DMS53 treated with DMSO at 0.1 percent for 48 hours (cell line): ENCODE results near the gene GASK1B.

Source experiments
- DNase-seq: peaks from one replicate; lab custom pipeline; 2025; ENCODE audit not compliant: unreplicated experiment; lab: John Stamatoyannopoulos, UW

The GASK1B gene

DNA sequence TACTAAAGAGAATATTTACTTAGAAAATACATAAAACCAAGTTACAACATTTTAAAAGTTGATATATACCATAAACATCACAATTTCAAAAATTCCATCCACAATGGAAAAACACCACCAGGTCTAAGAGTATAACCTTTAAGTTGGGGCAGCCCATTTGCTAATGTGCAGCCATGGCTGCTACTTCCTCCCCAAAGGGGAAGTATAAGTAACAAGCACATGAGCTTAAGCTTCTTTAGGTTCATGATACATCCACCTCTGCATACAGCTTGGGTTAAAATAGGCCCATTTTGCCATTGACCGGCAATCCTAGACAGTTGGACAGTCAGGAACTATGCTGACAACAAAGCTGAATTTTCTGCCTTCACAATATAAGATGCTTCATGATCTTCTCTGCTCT is 16.6 kb upstream of the GASK1B start:
- no peak for DNase-seq

DNA sequence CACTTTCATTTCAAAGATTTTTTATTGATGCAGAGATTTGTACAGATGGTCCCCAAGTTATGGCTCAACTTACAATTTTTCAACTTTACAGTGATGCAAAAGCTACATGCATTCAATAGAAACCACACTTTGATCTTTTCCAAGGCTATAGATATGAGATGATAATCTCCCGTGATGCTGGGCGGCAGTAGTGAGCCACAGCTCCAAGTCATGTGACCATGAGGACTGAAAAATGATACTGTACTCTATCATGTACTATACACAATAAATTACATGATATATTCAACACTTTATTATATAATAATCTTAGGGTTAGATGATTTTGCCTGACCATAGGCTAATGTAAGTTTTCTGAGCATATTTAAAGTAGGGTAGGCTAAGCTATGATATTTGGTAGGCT is 14.0 kb upstream of the GASK1B start:
- DNase-seq, result no peak

- no peak for DNase-seq
Measured at GRCh38 chr4:158182736-158183135, 9.9 kb upstream of the GASK1B start.

DNA sequence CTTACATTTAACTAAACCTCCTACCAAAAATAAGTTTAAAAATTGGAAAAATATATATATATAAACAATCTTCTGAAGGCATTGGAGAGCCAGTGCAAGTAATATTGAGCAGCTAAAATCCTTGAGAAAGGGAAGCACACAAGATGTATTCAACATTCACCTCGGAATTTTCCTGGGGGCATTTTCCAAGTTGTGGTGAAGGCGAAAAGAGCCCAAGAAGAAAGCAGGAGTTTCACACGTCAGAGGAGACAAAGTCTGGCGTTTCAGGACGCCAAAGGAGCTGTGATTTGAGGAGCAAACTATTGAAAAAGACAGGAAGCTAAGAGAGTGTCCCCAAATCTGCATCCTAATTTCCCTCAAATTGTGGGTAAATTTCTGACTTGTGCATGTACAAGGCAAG is 9.1 kb upstream of the GASK1B start:
- no peak for DNase-seq

DNA sequence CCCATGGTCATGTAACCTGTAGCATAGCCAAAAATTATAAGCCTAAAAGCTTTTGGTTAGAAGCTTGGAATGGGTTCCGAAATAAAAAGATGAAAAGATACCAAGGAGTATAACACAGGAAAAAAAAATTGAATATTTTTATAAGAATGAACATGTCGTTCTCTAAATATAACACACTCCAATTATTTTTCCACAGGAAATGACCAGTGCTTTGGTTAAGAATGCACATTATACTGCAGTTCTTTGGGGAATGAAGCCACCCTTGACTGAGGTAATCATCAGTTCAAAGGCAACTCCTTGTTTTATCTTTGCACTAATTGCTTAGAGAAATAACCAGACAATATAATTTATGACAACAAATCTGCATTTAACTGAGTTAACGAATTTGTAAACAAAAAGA is 6.6 kb upstream of the GASK1B start:
- DNase-seq, result no peak

DNA sequence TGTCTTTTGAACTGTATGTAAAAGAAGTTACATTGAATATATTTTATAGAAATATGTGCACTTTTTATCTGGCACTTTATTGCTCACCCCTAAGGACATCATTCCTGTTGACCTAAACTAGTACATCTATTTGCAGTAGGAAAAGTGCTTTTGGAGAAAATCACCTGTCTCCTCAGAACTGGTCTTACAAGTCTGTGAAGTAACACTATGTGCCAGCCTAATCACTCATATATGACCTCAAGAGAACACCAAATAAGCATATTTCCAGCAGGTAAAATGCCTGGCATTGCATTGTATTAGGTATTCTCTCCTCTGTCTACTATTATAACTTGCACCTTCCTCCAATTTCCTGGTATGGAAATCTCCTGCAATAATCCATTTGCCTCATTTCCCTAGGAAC is 4.0 kb upstream of the GASK1B start:
- no peak for DNase-seq

GRCh38 chr4:158176108-158176507 is 3.3 kb upstream of the GASK1B start:
- no peak for DNase-seq

- DNase-seq, result peak; percentile 54
Measured at GRCh38 chr4:158170691-158171561, 1.9 kb downstream of the GASK1B start.

DNA sequence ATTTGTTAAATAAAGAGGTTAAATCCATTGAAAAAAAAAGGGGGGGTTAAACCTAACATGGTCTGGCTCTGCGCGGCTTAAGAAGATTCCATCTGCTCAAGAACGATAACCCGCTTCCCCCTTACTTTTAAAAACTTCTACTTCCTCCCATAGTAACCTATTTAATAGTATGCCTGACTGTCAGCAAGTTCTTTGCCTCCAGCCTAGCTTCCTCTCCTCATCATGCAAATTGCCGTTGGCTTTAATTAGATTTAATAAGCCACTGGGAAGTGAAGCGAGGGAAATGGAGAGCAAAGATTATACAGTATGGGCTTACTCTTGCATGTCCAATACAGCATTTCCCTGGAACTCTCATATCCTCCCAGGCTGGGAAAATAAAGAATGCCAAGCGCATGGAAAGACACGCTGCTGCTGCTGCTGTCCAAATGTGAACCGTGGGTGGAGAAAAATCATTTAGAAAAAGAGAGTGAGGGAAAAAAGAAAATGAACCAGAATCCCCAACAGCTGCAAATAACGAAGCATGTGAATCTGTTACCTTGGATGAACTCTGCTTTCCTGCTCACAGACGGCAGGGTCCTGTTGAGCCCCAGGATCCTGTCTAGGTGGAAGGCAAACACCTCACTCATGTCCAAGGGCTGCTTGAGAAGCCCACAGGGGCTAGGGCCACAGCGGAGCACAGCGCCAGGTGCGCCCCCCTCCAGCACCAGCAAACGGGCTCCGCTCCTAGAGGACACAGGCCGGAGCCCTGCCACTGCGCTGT is 2.7 kb downstream of the GASK1B start:
- peak; percentile 25 for DNase-seq

GRCh38 chr4:158169506-158169905 is 3.3 kb downstream of the GASK1B start:
- DNase-seq, result no peak

- DNase-seq, result no peak
Measured at GRCh38 chr4:158168606-158169005, 4.2 kb downstream of the GASK1B start.

DNA sequence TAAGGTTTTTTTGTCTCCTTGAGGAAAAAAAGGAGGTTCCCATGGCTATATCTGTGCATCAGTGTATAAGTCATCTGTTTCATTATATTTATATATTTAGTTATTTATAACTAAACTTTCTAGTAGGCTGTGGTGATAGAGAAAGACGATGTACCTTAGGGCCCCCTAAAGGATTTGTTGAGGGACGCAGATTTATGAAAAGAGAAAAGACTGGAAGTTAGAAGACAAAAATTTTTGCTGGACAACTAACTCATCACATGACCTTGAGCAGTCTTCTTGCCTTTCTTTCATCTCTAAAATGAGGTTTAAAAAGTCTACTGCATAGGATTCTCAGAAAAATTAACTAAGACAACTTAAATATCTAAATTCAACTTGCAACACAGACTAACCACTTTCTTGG is 6.1 kb downstream of the GASK1B start:
- no peak for DNase-seq

DNA sequence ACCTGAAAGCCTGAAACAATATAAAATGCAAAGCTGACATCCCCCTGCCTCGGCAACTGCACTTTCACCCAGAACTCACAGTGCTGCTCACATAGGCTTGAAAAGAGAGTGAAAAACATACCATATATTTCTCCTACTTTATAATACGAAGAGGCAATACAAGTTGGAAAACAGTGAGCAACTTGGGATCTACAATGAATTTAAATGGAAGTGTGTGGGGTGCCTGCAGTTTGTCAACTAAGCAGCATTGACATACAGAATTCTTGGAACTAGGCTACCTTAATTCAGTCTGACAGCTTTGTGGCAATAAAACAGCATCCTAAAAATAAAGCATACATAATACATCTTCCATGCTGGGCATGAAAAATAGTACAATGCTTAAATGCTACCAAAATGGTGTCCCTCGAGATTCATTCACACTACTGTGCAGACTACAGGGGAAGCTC is 8.0 kb downstream of the GASK1B start:
- no peak for DNase-seq

- no peak for DNase-seq
Measured at GRCh38 chr4:158163941-158164767, 8.7 kb downstream of the GASK1B start.

GRCh38 chr4:158162631-158163030 is 10.2 kb downstream of the GASK1B start:
- DNase-seq, result no peak

DNA sequence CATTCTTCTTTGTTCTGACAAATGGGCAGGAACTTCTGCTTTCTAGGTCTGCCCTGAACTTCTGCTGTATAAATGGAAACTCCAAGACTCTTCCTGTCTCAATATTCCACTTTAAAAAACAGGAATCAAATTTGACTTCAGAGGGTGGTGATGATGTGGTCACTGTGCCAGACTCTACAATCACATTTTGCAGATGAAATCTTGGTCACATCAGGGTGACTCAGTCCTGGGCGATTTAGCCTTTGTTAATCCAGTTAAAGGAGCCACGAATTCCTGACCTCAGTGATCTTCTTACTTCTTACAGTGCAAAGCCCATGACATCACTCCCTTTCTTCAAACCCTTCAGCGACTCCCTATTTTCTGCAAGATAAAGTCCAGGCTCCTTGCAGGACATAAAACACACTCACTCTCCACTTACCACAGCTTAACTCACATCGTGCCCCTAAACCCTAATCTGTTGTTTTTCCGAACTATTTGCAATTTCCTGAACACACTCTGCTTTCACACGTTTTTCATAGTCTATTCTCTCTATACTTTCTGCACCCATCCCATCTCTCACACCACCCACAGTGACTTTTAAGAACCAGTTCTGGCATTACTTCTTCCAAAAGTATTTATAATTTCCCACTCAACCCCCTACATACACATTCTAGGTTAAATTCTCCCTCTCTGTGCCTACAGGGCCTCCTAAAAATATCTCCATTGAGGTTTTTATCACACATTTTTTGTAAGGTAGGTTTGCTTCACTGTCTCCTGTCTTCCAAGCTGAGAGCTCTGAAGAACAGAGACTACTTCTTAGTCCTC is 11.1 kb downstream of the GASK1B start:
- no peak for DNase-seq

GRCh38 chr4:158159718-158160094 is 13.1 kb downstream of the GASK1B start:
- DNase-seq, result no peak

GRCh38 chr4:158159054-158159717 is 13.6 kb downstream of the GASK1B start:
- no peak for DNase-seq

- DNase-seq, result peak; percentile 15
Measured at GRCh38 chr4:158157412-158157811, 15.4 kb downstream of the GASK1B start.
